GM23338 (cell line): Measurements from ENCODE around the gene DIP2B.
A peak's percentile ranks its signal among the peaks of the same experiment; 100 is the strongest.

ENCODE experiments used
- CREB1 ChIP-seq: fragments of 250-450 bp; sonication (Bioruptor Pico); IDR thresholded peaks from 2 replicates; pipeline ENCODE4 v1.5.0; 2020; ENCODE audit warnings: low read depth, mild to moderate bottlenecking, moderate library complexity
- EZH2 ChIP-seq: fragments of 200-600 bp; sonication (generic); IDR thresholded peaks from one replicate; pipeline ENCODE4 v1.8.0; 2017; ENCODE audit warnings: antibody characterized with exemption, mild to moderate bottlenecking, low read depth; ENCODE audit not compliant: unreplicated experiment
- JUNB ChIP-seq: IDR thresholded peaks from one replicate; pipeline ENCODE4 v1.6.1; 2016; ENCODE audit warnings: antibody characterized with exemption; ENCODE audit not compliant: unreplicated experiment
- POLR2AphosphoS5 ChIP-seq: IDR thresholded peaks from 2 replicates; pipeline ENCODE4 v1.6.1; 2016; ENCODE audit warnings: antibody characterized with exemption, low read depth
- REST ChIP-seq: IDR thresholded peaks from one replicate; pipeline ENCODE4 v1.6.1; 2018; ENCODE audit warnings: antibody characterized with exemption; ENCODE audit not compliant: unreplicated experiment
- STAT1 ChIP-seq: IDR thresholded peaks from one replicate; pipeline ENCODE4 v1.6.1; 2016; ENCODE audit warnings: antibody characterized with exemption; ENCODE audit not compliant: unreplicated experiment
- ZNF114 ChIP-seq: fragments of 250-450 bp; sonication (Bioruptor Pico); IDR thresholded peaks from 2 replicates; pipeline ENCODE4 v1.5.0; 2020; ENCODE audit warnings: mild to moderate bottlenecking, moderate library complexity
- TF ChIP-seq, protein P1 (sequence below), 2 experiments: fragments of 200-600 bp in 1 of 2; sonication (generic) in 1 of 2; conservative IDR thresholded peaks; 2 replicates each; pipeline versions ENCODE4 v1.5.1 to v1.6.1; 2016 to 2017; ENCODE audit warnings: antibody characterized with exemption in 2 of 2, low read depth in 2 of 2, mild to moderate bottlenecking in 2 of 2, moderate library complexity in 1 of 2
- TF ChIP-seq, protein P2 (sequence below): IDR thresholded peaks from 2 replicates; pipeline ENCODE4 v1.6.1; 2016; ENCODE audit warnings: antibody characterized with exemption

DNA sequence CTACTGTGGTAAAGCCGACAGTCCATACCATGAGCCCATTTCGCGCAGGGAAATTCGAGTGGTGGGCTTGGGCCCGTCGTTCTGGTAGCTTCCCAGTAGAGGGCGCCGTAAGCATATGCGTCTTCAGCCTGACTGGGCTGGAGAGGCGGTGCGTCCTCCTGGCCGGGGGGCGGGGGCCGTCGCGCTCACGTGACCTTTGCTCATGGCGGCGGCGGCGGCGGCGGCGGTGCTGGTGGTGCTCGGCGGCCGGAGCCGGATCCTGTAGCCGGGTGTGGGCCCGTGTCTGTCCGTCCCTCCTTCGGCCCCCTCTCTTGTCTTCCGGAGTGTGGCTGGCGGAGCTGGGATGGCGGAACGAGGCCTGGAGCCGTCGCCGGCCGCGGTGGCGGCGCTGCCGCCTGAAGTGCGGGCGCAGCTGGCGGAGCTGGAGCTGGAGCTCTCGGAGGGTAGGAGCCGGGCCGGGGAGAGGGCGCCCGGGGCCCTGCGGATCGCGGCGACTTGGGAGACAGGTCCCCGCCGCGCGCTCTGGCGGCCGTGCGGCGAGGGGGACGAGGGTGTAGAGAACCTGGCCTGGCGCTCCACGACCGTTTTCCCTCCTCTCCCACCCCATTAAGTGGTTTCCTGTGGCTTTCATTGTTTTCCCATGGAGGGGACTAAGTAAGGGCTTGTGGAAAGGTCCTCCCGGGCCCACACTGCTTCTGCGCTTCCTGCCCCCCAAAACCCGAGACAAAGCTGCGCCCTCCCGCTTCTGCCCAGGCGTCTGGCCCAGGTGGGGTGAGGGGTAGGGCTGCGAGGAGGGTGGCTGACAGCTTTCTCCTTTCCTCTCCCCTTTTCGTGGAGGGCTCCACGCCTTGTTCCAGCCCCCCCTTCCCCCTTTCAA, at the start of gene DIP2B:
- no peak for TF ChIP-seq EZH2
- TF ChIP-seq, protein P1, sequence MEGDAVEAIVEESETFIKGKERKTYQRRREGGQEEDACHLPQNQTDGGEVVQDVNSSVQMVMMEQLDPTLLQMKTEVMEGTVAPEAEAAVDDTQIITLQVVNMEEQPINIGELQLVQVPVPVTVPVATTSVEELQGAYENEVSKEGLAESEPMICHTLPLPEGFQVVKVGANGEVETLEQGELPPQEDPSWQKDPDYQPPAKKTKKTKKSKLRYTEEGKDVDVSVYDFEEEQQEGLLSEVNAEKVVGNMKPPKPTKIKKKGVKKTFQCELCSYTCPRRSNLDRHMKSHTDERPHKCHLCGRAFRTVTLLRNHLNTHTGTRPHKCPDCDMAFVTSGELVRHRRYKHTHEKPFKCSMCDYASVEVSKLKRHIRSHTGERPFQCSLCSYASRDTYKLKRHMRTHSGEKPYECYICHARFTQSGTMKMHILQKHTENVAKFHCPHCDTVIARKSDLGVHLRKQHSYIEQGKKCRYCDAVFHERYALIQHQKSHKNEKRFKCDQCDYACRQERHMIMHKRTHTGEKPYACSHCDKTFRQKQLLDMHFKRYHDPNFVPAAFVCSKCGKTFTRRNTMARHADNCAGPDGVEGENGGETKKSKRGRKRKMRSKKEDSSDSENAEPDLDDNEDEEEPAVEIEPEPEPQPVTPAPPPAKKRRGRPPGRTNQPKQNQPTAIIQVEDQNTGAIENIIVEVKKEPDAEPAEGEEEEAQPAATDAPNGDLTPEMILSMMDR (conservative IDR thresholded peaks at IDR 0.05; ENCODE audit: low read depth in 2 of 2): peak; percentile 68 to 99
- no peak for TF ChIP-seq STAT1
- peak; percentile 64 for TF ChIP-seq POLR2AphosphoS5
- TF ChIP-seq REST: no peak
- no peak for TF ChIP-seq ZNF114 (CRISPR knock-in tag)
- peak; percentile 45; the same call in 1 of the 2 replicates for TF ChIP-seq CREB1 (CRISPR knock-in tag)
- TF ChIP-seq JUNB: no peak
- TF ChIP-seq, protein P2, sequence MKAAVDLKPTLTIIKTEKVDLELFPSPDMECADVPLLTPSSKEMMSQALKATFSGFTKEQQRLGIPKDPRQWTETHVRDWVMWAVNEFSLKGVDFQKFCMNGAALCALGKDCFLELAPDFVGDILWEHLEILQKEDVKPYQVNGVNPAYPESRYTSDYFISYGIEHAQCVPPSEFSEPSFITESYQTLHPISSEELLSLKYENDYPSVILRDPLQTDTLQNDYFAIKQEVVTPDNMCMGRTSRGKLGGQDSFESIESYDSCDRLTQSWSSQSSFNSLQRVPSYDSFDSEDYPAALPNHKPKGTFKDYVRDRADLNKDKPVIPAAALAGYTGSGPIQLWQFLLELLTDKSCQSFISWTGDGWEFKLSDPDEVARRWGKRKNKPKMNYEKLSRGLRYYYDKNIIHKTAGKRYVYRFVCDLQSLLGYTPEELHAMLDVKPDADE: no peak
